GM23338 (cell line): Measurements from ENCODE around the gene DBF4B. TPM values are rescaled to one million over a fixed set of nuclear protein-coding genes. Genes with fewer than 3 reads are reported as not detected.

Experiments
- ATAC-seq: fragments of 200-7000 bp; cut with Tn5 transposase; 3 replicates; pipeline ENCODE4 v1.9.1; 2020
- DNase-seq: peaks from one replicate; pipeline ENCODE4 v3.0.0-alpha.2; 2015; ENCODE audit warnings: low spot score
- H2AFZ ChIP-seq: fragments of 200-600 bp; sonication (generic); 2 replicates; pipeline ENCODE4 v1.8.0; 2016; ENCODE audit warnings: antibody characterized with exemption, mild to moderate bottlenecking, moderate library complexity
- H3F3A ChIP-seq: fragments of 200-600 bp; sonication (generic); replicated peaks from 2 replicates; pipeline ENCODE4 v1.8.0; 2017; ENCODE audit warnings: antibody characterized with exemption, mixed run types, low read depth
- H3K27ac ChIP-seq: fragments of 200-600 bp; sonication (generic); 2 replicates; pipeline ENCODE4 v1.6.1; 2016; ENCODE audit warnings: low read depth
- H3K27me3 ChIP-seq: fragments of 200-600 bp; sonication (generic); 2 replicates; pipeline ENCODE4 v1.8.0; 2016; ENCODE audit warnings: mild to moderate bottlenecking, mixed run types, moderate library complexity; ENCODE audit not compliant: insufficient read depth
- H3K36me3 ChIP-seq: fragments of 200-600 bp; sonication (generic); 2 replicates; pipeline ENCODE4 v1.8.0; 2016; ENCODE audit warnings: mild to moderate bottlenecking; ENCODE audit not compliant: insufficient read depth
- H3K4me1 ChIP-seq: fragments of 200-600 bp; sonication (generic); 2 replicates; pipeline ENCODE4 v1.8.0; 2016; ENCODE audit warnings: mild to moderate bottlenecking, moderate library complexity; ENCODE audit not compliant: insufficient read depth
- H3K4me2 ChIP-seq: fragments of 200-600 bp; sonication (generic); 2 replicates; pipeline ENCODE4 v1.7.1; 2017; ENCODE audit warnings: mixed run types
- H3K4me3 ChIP-seq: fragments of 200-600 bp; sonication (generic); 2 replicates; pipeline ENCODE4 v1.6.1; 2016; ENCODE audit warnings: mixed run types
- H3K79me2 ChIP-seq: fragments of 200-600 bp; sonication (generic); replicated peaks from 2 replicates; pipeline ENCODE4 v1.8.0; 2017; ENCODE audit warnings: mild to moderate bottlenecking; ENCODE audit not compliant: insufficient read depth
- H3K9me2 ChIP-seq: fragments of 200-600 bp; sonication (generic); 2 replicates; pipeline ENCODE4 v1.8.0; 2017; ENCODE audit not compliant: insufficient read depth
- H4K20me1 ChIP-seq: fragments of 200-600 bp; sonication (generic); replicated peaks from 2 replicates; pipeline ENCODE4 v1.8.0; 2017; ENCODE audit warnings: mild to moderate bottlenecking; ENCODE audit not compliant: insufficient read depth
- H3K27ac Mint-ChIP-seq: 2 replicates; pipeline ENCODE4 v1.8.0; 2020; ENCODE audit warnings: inconsistent platforms, mild to moderate bottlenecking, moderate library complexity, mixed read lengths
- H3K27me3 Mint-ChIP-seq: 3 replicates; pipeline ENCODE4 v1.8.0; 2022; ENCODE audit warnings: low read depth, mild to moderate bottlenecking, moderate library complexity, mixed read lengths, inconsistent platforms; ENCODE audit not compliant: insufficient read depth, poor library complexity
- H3K36me3 Mint-ChIP-seq: 3 replicates; pipeline ENCODE4 v1.8.0; 2021; ENCODE audit warnings: low read depth, mild to moderate bottlenecking, inconsistent platforms, moderate library complexity, mixed read lengths
- H3K4me1 Mint-ChIP-seq: 3 replicates; pipeline ENCODE4 v1.8.0; 2020; ENCODE audit warnings: mild to moderate bottlenecking, inconsistent platforms, mixed read lengths
- H3K4me3 Mint-ChIP-seq: 3 replicates; pipeline ENCODE4 v1.8.0; 2021; ENCODE audit warnings: moderate library complexity, mild to moderate bottlenecking, inconsistent platforms, mixed read lengths
- H3K9me3 Mint-ChIP-seq: 3 replicates; pipeline ENCODE4 v1.8.0; 2020; ENCODE audit warnings: moderate library complexity, mild to moderate bottlenecking, inconsistent platforms, mixed read lengths
- CREB1 ChIP-seq: fragments of 250-450 bp; sonication (Bioruptor Pico); IDR thresholded peaks from 2 replicates; pipeline ENCODE4 v1.5.0; 2020; ENCODE audit warnings: low read depth, mild to moderate bottlenecking, moderate library complexity
- EZH2 ChIP-seq: fragments of 200-600 bp; sonication (generic); IDR thresholded peaks from one replicate; pipeline ENCODE4 v1.8.0; 2017; ENCODE audit warnings: antibody characterized with exemption, mild to moderate bottlenecking, low read depth; ENCODE audit not compliant: unreplicated experiment
- EZH2phosphoT487 ChIP-seq: fragments of 200-600 bp; sonication (generic); IDR thresholded peaks from one replicate; pipeline ENCODE4 v1.8.1; 2018; ENCODE audit warnings: antibody characterized with exemption; ENCODE audit not compliant: unreplicated experiment
- JUNB ChIP-seq: IDR thresholded peaks from one replicate; pipeline ENCODE4 v1.6.1; 2016; ENCODE audit warnings: antibody characterized with exemption; ENCODE audit not compliant: unreplicated experiment
- NANOG ChIP-seq: IDR thresholded peaks from 2 replicates; pipeline ENCODE4 v1.6.1; 2016; ENCODE audit warnings: antibody characterized with exemption, borderline replicate concordance
- POLR2AphosphoS5 ChIP-seq: IDR thresholded peaks from 2 replicates; pipeline ENCODE4 v1.6.1; 2016; ENCODE audit warnings: antibody characterized with exemption, low read depth
- REST ChIP-seq: IDR thresholded peaks from one replicate; pipeline ENCODE4 v1.6.1; 2018; ENCODE audit warnings: antibody characterized with exemption; ENCODE audit not compliant: unreplicated experiment
- STAT1 ChIP-seq: IDR thresholded peaks from one replicate; pipeline ENCODE4 v1.6.1; 2016; ENCODE audit warnings: antibody characterized with exemption; ENCODE audit not compliant: unreplicated experiment
- ZNF114 ChIP-seq: fragments of 250-450 bp; sonication (Bioruptor Pico); IDR thresholded peaks from 2 replicates; pipeline ENCODE4 v1.5.0; 2020; ENCODE audit warnings: mild to moderate bottlenecking, moderate library complexity
- ZNF331 ChIP-seq: fragments of 250-450 bp; sonication (Bioruptor Pico); IDR thresholded peaks from 2 replicates; pipeline ENCODE4 v1.5.0; 2020; ENCODE audit warnings: low read depth, mild to moderate bottlenecking, moderate library complexity
- polyA plus RNA-seq: library from polyadenylated mRNA; unstranded; fragments of >200 nt; fragmentation: Nextera tagmentation; extraction: Ambion mirVana; gene quantifications from 2 replicates; pipeline ENCODE4 v1.2.1, GENCODE V29; 2016
- total RNA-seq: library from RNA; depleted of rRNA; stranded (reverse); fragments of >200 nt; shearing (Covaris generic); gene quantifications from 2 replicates; pipeline ENCODE4 v1.2.3, GENCODE V29; 2014
- TF ChIP-seq, protein P1 (sequence below): fragments of 250-450 bp; sonication (Bioruptor Pico); IDR thresholded peaks from 2 replicates; pipeline ENCODE4 v1.5.0; 2020; ENCODE audit warnings: mild to moderate bottlenecking, moderate library complexity
- TF ChIP-seq, protein P2 (sequence below), 2 experiments: fragments of 200-600 bp in 1 of 2; sonication (generic) in 1 of 2; conservative IDR thresholded peaks; 2 replicates each; pipeline versions ENCODE4 v1.5.1 to v1.6.1; 2016 to 2017; ENCODE audit warnings: antibody characterized with exemption in 2 of 2, low read depth in 2 of 2, mild to moderate bottlenecking in 2 of 2, moderate library complexity in 1 of 2
- TF ChIP-seq, protein P3 (sequence below): IDR thresholded peaks from 2 replicates; pipeline ENCODE4 v1.6.1; 2016; ENCODE audit warnings: antibody characterized with exemption

The DBF4B gene
- total and polyA plus RNA-seq, 2 experiments from 2014 or later: 9.9 to 16.4 TPM

DNA sequence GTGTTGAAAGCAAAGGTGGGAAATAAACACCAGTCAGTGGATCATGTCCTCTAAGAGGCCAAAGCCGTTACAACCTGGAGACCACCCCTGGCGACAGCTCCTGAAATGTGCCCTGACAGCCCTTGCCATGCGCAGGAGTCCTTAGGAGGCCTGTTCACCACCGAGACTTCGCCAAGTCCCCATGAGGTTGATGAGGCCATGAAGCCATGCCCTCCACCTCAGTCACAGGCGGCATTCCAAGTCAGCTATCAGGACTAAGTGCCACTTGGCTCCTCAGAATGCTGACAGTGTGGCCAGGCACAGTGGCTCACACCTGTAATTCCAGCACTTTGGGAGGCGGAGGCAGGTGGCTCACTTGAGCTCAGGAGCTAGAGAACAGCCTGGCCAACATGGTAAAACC is 77.5 kb downstream of the DBF4B start:
- ATAC-seq: no peak
- Histone ChIP-seq H3F3A (0 out of 2 replicates have a peak, but pooled peaks cover 4% of the 10 kb centered on the region), H3K27ac (no peak overlapping the region), H3K4me3 (no peak overlapping the region), H4K20me1 (no peaks in the 10 kb centered on the region), H3K27me3 (no peaks in the 10 kb centered on the region), H3K4me1 (peaks cover 19% of the 10 kb centered on the region), H3K9me2 (no peaks in the 10 kb centered on the region), H3K36me3 (no peaks in the 10 kb centered on the region), H3K4me2 (no peak overlapping the region), H2AFZ (no peak overlapping the region), H3K79me2 (no peaks in the 10 kb centered on the region)
- TF ChIP-seq ZNF331 (CRISPR knock-in tag) (no peak), POLR2AphosphoS5 (no peak), STAT1 (no peak), CREB1 (CRISPR knock-in tag) (no peak), NANOG (no peak), EZH2 (no peak), REST (no peak), ZNF114 (no peak), EZH2phosphoT487 (no peak), JUNB (no peak)
- TF ChIP-seq, protein P1, sequence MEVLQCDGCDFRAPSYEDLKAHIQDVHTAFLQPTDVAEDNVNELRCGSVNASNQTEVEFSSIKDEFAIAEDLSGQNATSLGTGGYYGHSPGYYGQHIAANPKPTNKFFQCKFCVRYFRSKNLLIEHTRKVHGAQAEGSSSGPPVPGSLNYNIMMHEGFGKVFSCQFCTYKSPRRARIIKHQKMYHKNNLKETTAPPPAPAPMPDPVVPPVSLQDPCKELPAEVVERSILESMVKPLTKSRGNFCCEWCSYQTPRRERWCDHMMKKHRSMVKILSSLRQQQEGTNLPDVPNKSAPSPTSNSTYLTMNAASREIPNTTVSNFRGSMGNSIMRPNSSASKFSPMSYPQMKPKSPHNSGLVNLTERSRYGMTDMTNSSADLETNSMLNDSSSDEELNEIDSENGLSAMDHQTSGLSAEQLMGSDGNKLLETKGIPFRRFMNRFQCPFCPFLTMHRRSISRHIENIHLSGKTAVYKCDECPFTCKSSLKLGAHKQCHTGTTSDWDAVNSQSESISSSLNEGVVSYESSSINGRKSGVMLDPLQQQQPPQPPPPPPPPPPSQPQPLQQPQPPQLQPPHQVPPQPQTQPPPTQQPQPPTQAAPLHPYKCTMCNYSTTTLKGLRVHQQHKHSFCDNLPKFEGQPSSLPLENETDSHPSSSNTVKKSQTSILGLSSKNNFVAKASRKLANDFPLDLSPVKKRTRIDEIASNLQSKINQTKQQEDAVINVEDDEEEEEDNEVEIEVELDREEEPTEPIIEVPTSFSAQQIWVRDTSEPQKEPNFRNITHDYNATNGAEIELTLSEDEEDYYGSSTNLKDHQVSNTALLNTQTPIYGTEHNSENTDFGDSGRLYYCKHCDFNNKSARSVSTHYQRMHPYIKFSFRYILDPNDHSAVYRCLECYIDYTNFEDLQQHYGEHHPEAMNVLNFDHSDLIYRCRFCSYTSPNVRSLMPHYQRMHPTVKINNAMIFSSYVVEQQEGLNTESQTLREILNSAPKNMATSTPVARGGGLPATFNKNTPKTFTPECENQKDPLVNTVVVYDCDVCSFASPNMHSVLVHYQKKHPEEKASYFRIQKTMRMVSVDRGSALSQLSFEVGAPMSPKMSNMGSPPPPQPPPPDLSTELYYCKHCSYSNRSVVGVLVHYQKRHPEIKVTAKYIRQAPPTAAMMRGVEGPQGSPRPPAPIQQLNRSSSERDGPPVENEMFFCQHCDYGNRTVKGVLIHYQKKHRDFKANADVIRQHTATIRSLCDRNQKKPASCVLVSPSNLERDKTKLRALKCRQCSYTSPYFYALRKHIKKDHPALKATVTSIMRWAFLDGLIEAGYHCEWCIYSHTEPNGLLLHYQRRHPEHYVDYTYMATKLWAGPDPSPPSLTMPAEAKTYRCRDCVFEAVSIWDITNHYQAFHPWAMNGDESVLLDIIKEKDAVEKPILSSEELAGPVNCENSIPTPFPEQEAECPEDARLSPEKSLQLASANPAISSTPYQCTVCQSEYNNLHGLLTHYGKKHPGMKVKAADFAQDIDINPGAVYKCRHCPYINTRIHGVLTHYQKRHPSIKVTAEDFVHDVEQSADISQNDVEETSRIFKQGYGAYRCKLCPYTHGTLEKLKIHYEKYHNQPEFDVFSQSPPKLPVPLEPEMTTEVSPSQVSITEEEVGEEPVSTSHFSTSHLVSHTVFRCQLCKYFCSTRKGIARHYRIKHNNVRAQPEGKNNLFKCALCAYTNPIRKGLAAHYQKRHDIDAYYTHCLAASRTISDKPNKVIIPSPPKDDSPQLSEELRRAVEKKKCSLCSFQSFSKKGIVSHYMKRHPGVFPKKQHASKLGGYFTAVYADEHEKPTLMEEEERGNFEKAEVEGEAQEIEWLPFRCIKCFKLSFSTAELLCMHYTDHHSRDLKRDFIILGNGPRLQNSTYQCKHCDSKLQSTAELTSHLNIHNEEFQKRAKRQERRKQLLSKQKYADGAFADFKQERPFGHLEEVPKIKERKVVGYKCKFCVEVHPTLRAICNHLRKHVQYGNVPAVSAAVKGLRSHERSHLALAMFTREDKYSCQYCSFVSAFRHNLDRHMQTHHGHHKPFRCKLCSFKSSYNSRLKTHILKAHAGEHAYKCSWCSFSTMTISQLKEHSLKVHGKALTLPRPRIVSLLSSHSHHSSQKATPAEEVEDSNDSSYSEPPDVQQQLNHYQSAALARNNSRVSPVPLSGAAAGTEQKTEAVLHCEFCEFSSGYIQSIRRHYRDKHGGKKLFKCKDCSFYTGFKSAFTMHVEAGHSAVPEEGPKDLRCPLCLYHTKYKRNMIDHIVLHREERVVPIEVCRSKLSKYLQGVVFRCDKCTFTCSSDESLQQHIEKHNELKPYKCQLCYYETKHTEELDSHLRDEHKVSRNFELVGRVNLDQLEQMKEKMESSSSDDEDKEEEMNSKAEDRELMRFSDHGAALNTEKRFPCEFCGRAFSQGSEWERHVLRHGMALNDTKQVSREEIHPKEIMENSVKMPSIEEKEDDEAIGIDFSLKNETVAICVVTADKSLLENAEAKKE (CRISPR knock-in tag): no peak
- TF ChIP-seq, protein P2, sequence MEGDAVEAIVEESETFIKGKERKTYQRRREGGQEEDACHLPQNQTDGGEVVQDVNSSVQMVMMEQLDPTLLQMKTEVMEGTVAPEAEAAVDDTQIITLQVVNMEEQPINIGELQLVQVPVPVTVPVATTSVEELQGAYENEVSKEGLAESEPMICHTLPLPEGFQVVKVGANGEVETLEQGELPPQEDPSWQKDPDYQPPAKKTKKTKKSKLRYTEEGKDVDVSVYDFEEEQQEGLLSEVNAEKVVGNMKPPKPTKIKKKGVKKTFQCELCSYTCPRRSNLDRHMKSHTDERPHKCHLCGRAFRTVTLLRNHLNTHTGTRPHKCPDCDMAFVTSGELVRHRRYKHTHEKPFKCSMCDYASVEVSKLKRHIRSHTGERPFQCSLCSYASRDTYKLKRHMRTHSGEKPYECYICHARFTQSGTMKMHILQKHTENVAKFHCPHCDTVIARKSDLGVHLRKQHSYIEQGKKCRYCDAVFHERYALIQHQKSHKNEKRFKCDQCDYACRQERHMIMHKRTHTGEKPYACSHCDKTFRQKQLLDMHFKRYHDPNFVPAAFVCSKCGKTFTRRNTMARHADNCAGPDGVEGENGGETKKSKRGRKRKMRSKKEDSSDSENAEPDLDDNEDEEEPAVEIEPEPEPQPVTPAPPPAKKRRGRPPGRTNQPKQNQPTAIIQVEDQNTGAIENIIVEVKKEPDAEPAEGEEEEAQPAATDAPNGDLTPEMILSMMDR (conservative IDR thresholded peaks at IDR 0.05; ENCODE audit: low read depth in 2 of 2): no peak
- TF ChIP-seq, protein P3, sequence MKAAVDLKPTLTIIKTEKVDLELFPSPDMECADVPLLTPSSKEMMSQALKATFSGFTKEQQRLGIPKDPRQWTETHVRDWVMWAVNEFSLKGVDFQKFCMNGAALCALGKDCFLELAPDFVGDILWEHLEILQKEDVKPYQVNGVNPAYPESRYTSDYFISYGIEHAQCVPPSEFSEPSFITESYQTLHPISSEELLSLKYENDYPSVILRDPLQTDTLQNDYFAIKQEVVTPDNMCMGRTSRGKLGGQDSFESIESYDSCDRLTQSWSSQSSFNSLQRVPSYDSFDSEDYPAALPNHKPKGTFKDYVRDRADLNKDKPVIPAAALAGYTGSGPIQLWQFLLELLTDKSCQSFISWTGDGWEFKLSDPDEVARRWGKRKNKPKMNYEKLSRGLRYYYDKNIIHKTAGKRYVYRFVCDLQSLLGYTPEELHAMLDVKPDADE: no peak
- no peaks in the 10 kb centered on the region for H3K9me3 Mint-ChIP-seq
- DNase-seq: no peak
- peaks cover 4% of the 10 kb centered on the region for H3K27me3 Mint-ChIP-seq
- no peaks in the 10 kb centered on the region for H3K36me3 Mint-ChIP-seq
- H3K4me1 Mint-ChIP-seq: peaks cover 25% of the 10 kb centered on the region
- no peak overlapping the region for H3K4me3 Mint-ChIP-seq
- H3K27ac Mint-ChIP-seq: no peak overlapping the region
